ENCODE measurements around the gene KIAA1614.

KIAA1614 gene

DNA sequence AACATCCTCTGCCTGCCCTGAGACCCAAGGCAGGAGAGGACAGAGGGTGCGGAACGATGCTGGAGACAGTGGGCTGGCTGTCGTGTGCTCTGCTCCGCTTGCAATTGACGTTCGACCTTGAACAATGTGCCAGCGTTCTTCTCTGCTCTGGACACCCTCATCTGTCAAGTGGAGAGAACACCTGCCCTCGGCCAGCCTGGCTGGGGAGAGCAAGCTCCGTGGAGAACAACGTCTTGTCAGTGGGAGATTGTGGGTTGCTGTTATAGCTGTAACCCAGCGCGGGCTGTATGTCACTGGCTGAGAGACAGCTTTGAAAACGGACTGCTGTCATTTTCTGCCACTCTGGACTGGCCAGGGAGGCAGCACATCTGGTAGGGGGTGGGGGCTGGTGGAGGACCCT lies 14.7 kb downstream of the KIAA1614 start:
- DNase-seq, result no peak

DNA sequence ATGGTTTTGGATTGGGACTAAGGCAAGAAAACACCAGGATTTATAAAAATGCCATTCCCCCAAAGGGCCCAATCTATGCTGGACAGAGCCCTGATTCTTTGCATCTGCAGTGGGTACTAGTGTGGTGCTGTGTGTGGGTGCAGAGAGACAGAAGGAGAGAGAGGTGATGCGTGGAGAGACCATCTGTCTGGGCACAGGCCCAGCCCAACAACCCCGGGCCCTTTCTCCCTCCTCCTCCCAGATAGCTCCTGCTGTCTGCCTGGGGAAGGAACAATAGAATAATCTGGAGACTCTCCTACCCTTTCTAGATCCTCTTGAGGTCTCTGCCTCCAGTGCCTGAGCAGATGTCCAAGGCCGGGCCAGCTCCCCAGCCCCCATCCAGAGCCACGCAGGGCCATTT lies 15.1 kb downstream of the KIAA1614 start:
- no peak for DNase-seq

DNA sequence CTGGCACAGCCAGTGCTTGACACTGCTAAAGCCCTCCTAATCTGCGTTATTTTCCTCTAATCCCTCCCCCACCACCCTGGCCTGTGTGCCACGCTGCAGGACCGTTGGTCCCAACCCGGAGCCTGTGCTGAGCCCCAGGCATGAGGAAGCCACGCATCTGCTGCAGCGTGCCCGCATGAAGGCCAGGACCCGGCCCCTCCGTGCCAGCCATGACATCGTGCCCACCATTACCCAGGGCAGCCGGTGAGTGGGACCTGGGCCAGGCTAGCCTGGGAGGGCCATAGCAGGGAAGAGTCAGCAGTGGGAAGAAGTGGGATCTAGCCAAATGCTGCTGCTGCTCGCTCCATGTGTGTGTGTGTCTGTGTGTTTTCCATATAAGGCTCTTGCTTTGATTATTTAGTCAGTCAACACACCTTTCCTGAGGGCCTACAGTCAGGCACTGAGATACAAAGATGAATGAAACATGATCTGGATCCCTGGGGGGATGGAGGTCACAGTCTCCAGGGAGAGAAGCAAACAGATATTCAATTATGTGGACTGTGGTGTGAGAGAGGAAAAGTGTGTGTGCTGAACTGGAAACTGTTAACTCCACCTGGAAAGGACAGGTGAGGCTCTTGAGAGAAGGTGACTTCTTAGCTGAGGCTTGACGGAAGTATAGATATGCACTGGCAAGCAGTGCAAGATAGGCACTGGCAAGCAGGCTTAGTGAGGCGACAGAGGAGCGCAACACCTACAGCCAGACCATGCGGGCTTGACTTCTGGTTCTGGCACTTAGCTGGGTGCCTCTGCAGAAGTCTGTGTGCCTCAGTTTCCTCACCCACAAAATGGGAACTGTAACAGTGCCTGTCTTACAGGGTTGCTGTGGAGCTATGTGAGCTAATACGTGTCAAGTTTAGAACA lies 15.9 kb downstream of the KIAA1614 start:
- peak; percentile 97 for DNase-seq

DNA sequence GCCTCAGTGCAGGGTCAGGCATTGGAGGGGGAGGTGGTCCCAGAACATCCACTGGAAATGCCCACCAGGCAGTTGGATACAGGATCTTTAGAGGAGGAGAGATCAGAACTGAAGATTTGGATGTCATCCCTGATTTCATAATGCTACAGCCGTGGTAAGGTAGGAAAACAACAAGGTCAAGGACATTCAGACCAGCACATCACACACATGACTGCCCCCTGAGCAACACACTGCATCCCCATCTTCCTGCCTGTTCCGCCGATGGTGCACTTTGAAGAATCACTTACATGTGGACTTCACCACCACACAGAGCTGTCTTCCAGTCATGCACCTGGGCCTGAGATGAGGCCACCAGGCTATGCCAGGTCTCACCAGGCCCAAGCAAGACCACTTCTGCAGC lies 16.7 kb downstream of the KIAA1614 start:
- no peak for DNase-seq

DNA sequence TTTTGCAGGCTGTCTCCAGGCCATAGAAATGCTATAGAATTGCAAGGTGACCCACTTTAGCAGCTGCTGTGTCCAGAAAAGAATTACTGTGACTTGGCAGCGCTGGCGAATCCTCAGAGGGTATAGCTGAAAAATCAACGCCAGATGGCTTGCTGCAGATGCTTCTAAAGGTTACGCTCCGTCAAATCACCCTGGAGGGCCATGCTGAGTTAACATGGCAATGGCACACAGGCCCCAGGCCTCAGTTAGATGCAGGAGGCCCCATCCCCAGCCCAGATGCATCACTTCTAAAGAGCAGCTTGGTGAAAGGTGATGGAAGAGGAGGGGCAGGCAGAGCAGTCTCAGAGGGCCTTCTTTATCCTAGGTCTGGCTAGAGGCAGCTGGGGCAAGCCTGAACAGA lies 18.0 kb downstream of the KIAA1614 start:
- DNase-seq, result no peak

DNA sequence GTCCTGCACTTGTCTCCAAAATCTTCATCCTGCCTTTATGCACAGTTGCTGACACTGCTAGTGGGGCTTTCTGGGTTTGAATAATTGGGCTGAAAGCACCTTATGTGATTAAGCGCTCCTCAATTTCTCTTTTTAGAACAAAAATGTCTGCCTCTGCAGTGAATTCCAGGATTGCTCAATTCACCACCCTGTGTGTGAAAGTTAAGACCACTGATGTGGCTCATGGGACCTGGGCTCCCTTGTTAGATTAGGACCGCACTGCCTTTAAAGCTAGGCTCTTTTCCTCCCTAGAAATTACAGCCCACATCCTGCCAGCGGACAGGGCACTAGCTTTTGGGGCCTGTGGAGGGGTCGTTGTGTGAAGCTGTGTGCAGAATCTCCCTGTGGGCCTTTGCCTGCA lies 18.8 kb downstream of the KIAA1614 start:
- DNase-seq, result no peak

DNA sequence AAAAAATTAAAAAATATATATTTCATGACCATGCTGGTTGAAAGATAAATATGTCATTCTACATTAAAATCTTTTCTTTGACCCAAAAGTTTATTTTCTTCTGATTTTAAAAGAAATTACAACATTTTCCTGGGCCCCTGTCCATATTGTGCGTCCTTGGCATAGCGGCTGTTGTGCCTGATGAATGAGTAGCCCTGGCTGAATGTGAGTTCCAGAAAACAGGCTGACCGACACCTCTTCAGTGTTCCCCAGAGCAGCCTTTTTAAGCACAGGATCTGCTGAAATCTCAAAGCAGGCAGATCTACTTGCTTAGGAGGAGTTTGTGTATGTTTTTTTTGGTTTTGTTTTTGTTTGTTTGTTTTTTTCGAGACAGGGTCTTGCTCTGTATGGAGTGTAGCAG lies 19.7 kb downstream of the KIAA1614 start:
- no peak for DNase-seq

DNA sequence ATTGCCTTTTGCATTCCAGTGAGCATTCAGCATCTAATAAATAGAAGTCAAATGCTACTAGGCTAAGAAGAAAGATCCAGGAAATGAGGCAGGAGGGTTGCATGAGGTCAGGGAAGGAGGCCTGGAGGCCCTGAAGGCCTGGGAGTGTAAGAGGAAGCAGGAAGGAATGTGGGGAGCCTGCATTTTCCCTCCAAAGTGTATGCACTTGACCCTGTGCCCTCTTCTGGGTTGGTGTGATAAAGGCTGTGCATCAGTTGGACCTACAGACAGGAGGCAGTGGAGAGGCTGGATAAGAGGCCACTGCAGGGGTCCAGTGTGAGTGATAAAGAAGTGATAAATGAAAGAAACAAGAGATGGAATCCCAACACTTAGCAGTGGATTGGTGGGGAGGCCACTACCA lies 20.4 kb downstream of the KIAA1614 start:
- DNase-seq, result no peak

DNA sequence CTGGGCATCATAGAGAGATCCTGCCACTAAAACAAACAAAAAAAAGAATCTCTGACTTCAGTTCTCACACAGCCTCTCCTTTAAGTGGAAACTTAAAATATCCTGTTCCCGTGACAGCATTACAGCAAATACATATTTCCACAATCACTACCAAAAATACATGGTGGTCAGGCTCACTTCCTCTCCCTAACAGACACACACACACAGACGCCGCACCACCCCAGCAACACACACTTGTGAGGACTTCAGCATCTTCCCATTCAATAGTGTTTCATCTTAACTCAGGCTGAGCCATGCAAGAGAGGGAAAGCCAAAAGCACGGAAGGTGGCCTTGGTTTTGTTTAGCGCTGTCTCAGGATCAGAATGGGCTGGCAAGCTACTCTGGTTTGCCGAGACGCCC lies 21.9 kb downstream of the KIAA1614 start:
- no peak for DNase-seq

DNA sequence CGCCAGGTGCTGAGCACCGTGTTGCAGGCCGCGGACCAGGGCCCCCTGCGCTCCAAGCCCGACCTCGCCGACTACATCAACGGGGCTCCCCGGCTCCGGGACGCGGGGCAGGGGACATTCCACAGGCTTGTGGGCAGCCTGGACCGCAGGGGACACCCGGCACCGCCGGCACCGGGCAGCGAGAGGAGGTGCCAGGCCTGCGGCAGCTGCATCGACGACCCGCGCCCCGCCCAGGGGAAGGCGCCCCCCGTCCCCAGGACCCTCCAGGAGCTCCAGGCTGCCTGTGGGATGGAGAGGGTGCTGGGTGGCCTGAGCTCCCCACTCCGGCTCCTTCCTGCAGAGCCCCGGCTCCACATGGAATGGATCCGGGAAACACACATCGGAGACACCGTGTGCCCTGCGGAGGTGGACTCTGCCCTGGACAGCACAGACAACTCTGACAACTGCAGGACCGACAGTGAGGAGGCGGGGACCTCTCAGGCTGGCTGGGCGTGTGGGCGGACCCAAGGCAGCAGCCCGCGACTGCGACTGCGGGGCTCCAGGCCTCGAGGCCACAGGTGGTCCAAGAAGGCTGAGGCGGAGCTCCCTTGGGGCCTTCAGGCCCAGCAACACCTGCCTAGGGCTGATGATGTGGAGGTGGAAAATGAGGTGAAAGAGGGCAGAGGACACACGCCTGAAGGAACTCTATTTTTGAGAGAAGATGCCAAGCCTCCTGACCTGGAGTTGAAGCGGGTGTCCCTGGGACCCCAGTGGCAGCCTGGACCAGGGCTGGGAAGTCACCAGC lies 22.8 kb downstream of the KIAA1614 start:
- peak; percentile 35 for DNase-seq

DNA sequence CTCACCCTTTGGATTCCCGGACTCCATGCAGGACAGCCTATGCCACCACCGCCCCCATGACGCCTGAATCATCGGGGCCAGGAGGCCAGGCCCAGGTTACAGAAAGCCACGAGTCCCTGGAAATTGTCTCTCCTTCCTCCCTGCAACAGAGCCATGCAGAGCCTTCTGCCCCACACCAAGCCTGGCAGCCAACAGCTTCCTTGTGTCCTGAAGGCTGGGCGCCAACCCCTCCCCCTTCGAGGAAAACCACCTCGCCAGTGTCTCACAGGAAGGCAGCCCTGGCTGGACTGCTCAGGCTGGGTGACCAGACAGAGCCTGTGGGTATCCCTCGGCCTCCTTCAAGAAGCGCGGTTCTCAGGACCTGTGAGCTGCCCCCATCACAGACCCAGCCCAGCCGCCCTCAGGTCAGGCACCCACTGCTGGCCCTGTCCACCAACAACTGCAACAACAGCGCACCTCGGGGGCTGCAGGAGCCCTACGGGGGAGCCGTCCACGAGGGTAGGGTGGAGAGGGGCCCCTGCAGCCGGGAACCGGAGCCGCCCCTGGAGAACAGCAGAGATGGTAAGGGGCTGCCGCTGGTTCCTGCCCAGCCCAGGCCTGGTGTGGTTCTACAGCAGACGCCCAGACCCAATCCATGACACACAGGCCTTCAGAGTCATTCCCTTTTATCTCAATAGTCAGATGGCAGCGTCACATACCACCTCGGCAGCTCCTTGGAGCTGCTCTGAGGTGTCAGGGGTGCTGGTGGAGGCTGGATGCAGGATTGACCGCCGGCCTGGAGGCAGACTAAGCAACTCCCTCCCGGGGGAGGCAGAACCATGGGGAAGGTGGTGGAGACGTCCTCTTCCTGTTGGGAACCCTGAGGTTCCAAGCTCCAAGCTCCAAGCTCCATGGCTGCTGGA lies 23.7 kb downstream of the KIAA1614 start:
- no peak for DNase-seq

DNA sequence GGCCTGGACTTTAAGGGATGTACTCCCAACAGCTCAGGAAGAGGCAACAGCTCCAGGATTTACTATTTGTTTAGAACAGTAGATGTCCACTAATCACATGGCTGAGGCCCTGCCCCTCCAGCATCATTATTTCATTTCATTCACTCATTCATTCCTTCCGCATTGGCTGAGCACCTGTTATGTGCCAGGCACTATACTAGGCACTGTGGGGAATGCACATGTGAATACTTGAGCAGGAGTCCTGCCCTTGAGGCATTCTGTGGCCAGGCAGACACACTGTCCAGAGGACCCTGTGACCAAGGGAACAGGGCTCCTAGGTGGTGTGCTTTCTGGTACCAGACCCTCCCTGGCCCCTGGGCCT lies 24.3 kb downstream of the KIAA1614 start:
- no peak for DNase-seq

DNA sequence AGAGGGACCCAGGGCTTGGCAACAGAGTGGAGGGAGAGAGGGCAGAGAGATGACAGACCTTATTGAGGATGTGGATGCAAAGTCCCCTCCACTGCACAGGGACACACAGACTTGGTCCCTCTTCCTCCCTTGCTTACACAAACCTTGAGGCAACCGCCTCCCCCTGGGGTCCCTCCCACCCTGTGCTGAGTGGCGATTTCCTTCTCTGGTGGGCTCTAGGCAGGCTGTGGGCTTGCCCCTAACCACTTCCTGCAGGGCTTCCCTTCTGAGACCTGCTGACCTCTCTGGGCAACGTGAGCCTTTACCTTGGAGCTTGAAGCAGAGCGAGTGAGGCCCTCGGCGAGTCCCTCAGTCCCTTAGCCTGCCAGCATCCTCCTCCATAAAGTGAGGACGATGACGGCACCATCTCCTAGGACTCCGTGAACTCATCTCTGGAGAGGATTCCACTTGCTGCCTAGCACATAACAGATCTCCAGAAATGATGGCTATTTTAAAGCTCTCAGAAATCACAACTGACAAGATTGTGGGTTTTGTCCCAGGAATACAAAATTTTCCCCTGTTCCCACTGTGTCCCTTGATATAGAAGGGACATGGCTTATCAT lies 25.0 kb downstream of the KIAA1614 start:
- no peak for DNase-seq

DNA sequence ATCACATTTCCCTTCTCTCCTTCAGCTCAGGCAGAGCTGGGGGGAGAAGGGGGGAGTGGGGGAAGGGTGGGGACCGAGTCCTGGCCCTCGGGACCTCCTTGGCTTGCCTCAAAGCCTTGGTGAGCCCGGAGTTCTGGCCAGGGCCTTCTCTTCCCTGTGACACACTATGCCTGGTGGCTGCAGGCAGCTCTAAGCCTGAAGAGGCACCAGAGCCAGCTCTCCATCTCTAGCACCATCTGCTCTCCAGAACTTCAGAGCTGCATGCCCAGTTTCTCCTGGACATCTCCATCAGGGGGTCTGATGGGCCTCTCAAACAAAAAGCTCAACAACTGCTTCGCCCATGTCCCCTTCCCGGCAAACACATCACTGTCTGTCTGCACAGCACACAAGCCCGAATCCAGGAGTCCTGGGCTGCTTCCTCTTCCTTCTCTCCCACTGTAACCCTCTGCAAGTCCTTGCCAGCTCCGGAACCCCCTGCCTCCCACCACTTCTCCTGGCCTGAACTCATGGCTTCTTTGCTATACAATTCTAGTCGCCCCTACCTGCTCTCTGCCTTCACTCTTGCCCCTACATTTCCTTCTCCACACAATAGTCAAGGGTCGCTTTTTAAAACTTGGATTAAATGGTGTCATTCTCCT lies 26.5 kb downstream of the KIAA1614 start:
- DNase-seq, result no peak

DNA sequence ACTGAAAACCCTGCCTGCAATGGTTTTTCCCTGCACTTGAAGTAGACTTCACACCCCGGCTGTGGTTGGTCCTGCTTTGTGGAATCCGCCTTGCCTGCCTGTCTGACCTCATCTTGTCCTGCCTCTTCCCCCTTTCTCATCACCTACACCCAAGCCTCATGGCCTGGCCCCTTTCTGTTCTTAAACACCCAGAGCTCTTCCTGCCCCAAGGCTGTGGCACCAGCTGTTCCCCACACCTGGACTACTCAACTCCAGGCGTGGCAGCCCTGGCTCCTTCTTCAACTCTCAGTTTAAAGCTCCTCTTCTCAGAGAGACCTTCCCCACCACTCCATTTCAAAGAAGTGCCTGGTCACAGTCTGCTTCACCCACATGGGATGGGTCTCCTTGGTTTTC lies 27.0 kb downstream of the KIAA1614 start:
- DNase-seq, result no peak

DNA sequence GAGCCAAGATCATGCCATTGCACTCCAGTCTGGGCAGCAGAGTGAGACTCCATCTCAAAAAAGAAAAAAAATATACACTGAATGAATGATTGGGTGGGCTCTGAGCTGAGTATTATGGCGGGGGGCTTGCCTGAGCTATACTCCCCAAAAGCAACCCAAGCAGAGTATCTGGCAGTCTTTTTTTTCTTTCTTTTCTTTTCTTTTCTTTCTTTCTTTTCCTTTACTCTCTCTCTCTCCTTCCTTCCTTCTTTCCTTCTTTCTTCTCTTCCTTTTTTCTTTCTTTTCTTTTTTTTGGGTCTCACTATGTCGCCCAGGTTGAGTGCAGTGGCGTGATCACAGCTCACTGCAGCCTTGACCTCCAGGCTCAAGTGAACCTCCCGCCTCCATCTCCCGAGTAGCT lies 27.7 kb downstream of the KIAA1614 start:
- no peak for DNase-seq

DNA sequence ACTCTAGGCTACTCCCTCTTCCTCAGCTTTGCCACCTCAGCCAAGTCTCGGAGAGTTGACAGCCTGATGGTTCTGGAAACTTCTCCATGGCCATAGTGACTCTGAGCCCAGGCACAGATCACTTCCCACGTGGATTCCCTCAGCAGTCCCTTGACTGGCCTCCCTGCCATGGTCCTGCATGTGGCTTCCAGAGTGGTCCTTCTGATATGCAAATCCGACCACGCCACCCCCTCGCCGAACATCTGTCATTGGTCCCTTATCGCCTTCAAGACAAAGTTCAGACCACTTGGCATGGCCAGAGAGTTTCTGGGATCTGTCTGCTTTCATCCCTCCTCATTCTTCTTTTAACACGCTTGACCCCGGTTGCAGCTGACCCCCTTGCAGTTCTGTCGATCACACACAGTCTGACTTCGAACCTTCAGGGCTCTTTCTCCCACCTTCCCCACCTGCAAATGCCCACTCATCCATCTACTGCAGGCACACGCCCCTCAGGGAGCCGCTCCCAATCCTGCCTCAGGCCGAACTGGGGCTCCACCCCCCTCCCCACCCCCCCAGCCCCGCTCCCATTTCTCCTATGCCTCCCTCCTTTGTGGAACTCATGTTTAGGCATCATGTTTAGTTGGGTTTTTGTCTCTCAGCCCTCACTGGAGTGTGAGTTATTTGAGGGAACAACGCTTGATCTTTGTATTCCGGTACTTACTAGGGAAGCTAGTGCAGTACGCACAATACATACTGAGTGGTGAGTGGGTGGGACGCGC lies 29.0 kb downstream of the KIAA1614 start:
- DNase-seq, result no peak

DNA sequence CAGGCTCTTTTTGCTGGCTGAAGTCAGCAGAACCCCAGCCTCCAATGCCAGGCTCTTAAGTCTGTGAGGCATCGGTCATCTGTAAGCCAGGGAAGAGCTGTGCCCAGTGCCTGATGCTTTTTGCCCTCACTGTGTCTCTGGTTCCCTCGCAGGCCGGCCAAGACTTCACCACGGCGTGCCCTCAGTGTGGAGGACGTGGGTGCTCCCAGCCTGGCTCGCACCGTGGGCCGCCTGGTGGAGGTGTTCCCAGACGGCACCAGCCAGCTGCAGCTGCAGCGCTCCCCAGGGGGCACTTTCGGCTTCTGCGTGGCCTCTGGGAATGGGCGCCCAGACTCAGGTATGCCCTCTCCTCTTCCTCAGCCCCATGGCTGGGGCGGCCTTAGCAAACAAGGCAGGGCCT lies 32.5 kb downstream of the KIAA1614 start:
- DNase-seq, result no peak

DNA sequence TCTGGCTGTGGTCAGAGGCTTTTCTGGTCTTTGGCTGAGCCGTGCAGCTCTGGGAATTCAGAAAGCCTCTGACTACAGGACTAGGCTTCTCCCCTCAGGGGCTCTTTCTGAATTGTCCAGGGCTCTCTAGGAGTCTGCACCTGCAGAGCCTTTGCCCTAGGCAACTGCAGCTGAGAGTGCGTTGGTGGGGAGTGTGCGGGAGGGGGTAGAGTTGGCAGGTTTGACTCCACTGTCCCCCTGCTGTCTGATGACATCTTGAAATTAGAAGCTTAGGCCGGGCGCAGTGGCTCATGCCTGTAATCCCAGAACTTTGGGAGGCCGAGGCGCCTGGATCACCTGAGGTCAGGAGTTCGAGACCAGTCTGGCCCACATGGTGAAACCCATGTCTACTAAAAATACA lies 32.9 kb downstream of the KIAA1614 start:
- peak; percentile 93 for DNase-seq

DNA sequence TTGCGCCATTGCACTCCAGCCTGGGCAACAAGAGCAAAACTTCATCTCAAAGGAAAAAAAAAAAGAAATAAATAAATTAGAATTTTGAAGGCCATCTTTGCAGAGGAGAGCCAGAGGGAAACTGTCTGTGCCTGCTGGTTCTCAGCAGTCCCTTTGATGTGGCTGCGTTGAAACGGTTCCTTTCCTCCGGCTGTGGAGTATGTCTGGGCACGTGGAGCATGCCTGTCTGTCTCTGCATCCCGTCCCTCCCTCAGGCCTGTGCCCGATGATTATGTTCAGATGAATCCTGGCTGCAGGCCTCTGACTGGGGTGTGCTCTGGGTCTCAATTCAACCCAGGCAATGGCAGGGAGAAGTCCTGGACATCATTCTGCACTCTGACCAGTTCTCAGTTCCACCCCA lies 33.4 kb downstream of the KIAA1614 start:
- DNase-seq, result no peak
